GM12878 (cell line): Measurements from ENCODE around the gene OR7C2. TPM values are rescaled to one million over a fixed set of nuclear protein-coding genes. Genes with fewer than 3 reads are reported as not detected.
A peak's percentile ranks its signal among the peaks of the same experiment; 100 is the strongest.

Experiments used
- ATAC-seq: fragments of 200-7000 bp; cut with Tn5 transposase; 3 replicates; pipeline ENCODE4 v1.9.1; 2020; ENCODE audit warnings: mild to moderate bottlenecking, moderate library complexity
- BruUV-seq: library from RNA; stranded (reverse); fragments of 400-500 nt; replicated peaks from 2 replicates; lab custom pipeline; 2021; lab: Mats Ljungman, UMichigan
- CTCF ChIA-PET: fragments of 300-600 bp; sonication (Branson Sonifier 250); formaldehyde crosslinking; extraction: SDS; loops from one replicate; lab custom pipeline; 2021; ENCODE audit warnings: inconsistent platforms; lab: Yijun Ruan, JAX
- POLR2A ChIA-PET: fragments of 350-600 bp; formaldehyde crosslinking; extraction: SDS; loops from one replicate; lab custom pipeline; 2021; ENCODE audit warnings: inconsistent platforms; lab: Charles Lee
- RAD21 ChIA-PET: fragments of 300-600 bp; sonication (Branson Sonifier 250); formaldehyde crosslinking; loops from one replicate; lab custom pipeline; 2023; ENCODE audit warnings: antibody characterized with exemption; ENCODE audit not compliant: unreplicated experiment; lab: Charles Lee
- SMC1A ChIA-PET: fragments of 300-600 bp; sonication (Branson Sonifier 250); formaldehyde crosslinking; loops from one replicate; lab custom pipeline; 2023; ENCODE audit not compliant: unreplicated experiment, uncharacterized antibody; lab: Charles Lee
- DNase-seq: peaks from one replicate; pipeline ENCODE4 v3.0.0-alpha.2; 2011; ENCODE audit warnings: low read depth, low spot score
- FAIRE-seq: peaks from 3 replicates; lab custom pipeline; 2011; peaks lifted over from hg19 to GRCh38; lab: Jason Lieb, UNC
- H2AFZ ChIP-seq: 2 replicates; pipeline ENCODE4 v1.6.0; 2011; ENCODE audit warnings: low read depth, low read length, control low read depth; ENCODE audit not compliant: control insufficient read depth
- H3K27ac ChIP-seq: 2 replicates; pipeline ENCODE4 v1.5.1; 2011; ENCODE audit warnings: control low read depth; ENCODE audit not compliant: control insufficient read depth, insufficient read depth
- H3K27me3 ChIP-seq, 2 experiments: replicated peaks in 1 of 2; 2 replicates each; pipeline versions ENCODE4 v1.6.0 to v1.6.1; 2011; ENCODE audit warnings: low read length in 1 of 2; ENCODE audit not compliant: control insufficient read depth in 2 of 2, insufficient read depth in 2 of 2
- H3K36me3 ChIP-seq, 2 experiments: 2 replicates each; pipeline ENCODE4 v1.5.1; 2011; ENCODE audit warnings: low read length in 1 of 2; ENCODE audit not compliant: control insufficient read depth in 2 of 2, insufficient read depth in 2 of 2
- H3K4me1 ChIP-seq: 2 replicates; pipeline ENCODE4 v1.6.1; 2011; ENCODE audit warnings: mild to moderate bottlenecking, low read length, moderate library complexity, mixed read lengths; ENCODE audit not compliant: control insufficient read depth, insufficient read depth
- H3K4me2 ChIP-seq: 2 replicates; pipeline ENCODE4 v1.6.0; 2011; ENCODE audit warnings: control low read depth; ENCODE audit not compliant: control insufficient read depth, insufficient read depth
- H3K4me3 ChIP-seq: fragments of 200-600 bp; sonication (generic); 2 replicates; pipeline ENCODE4 v1.5.1; 2016
- H3K79me2 ChIP-seq: 2 replicates; pipeline ENCODE4 v1.6.0; 2011; ENCODE audit warnings: low read length; ENCODE audit not compliant: control insufficient read depth, insufficient read depth
- H3K9ac ChIP-seq: 2 replicates; pipeline ENCODE4 v1.8.0; 2011; ENCODE audit warnings: low read length, control low read depth, mixed read lengths; ENCODE audit not compliant: control insufficient read depth, insufficient read depth
- H3K9me3 ChIP-seq: replicated peaks from 3 replicates; pipeline ENCODE4 v1.5.1; 2011; ENCODE audit warnings: mild to moderate bottlenecking, low read length; ENCODE audit not compliant: control insufficient read depth, insufficient read depth
- H4K20me1 ChIP-seq: 2 replicates; pipeline ENCODE4 v1.6.0; 2011; ENCODE audit not compliant: control insufficient read depth, insufficient read depth
- ATF3 ChIP-seq: IDR thresholded peaks from 2 replicates; pipeline ENCODE4 v1.6.1; 2011; ENCODE audit warnings: low read depth, mild to moderate bottlenecking, low read length, moderate library complexity, borderline replicate concordance; ENCODE audit errors: extremely low read depth
- BHLHE40 ChIP-seq, 2 experiments: fragments of 450-650 bp in 1 of 2; IDR thresholded peaks; 2 replicates each; pipeline ENCODE4 v1.6.1; 2011 to 2017; ENCODE audit warnings: low read depth in 2 of 2, borderline replicate concordance in 1 of 2, improper control_type of control experiment in 1 of 2, low read length in 1 of 2, mild to moderate bottlenecking in 1 of 2
- CBX5 ChIP-seq: sonication (generic); IDR thresholded peaks from 2 replicates; pipeline ENCODE4 v1.6.1; 2016; ENCODE audit warnings: low read depth, moderate library complexity, mild to moderate bottlenecking, inconsistent platforms
- MYC ChIP-seq: IDR thresholded peaks from 2 replicates; pipeline ENCODE4 v1.6.1; 2011; ENCODE audit warnings: mild to moderate bottlenecking, low read length, moderate library complexity, inconsistent platforms; ENCODE audit not compliant: insufficient read depth, insufficient replicate concordance, insufficient read length, severe bottlenecking
- NFYA ChIP-seq: IDR thresholded peaks from 2 replicates; pipeline ENCODE4 v1.6.1; 2011; ENCODE audit warnings: low read depth, mild to moderate bottlenecking, low read length, improper control_type of control experiment, borderline replicate concordance
- REST ChIP-seq: IDR thresholded peaks from 2 replicates; pipeline ENCODE4 v1.6.1; 2012; ENCODE audit warnings: mild to moderate bottlenecking, low read depth, low read length
- RFX5 ChIP-seq: IDR thresholded peaks from 2 replicates; pipeline ENCODE4 v1.6.1; 2011; ENCODE audit warnings: low read depth, low read length, improper control_type of control experiment
- SUZ12 ChIP-seq: fragments of 200-600 bp; sonication (generic); IDR thresholded peaks from one replicate; pipeline ENCODE4 v1.6.1; 2018; ENCODE audit warnings: antibody characterized with exemption, mild to moderate bottlenecking; ENCODE audit not compliant: unreplicated experiment
- WGBS: methylation state at CpG from one replicate; pipeline ENCODE4 v1.1.6; 2016; ENCODE audit warnings: low lambda C conversion rate; ENCODE audit not compliant: insufficient replicate concordance, insufficient coverage; ENCODE audit errors: missing lambda C conversion rate; 5-methylcytosine and 5-hydroxymethylcytosine counted together
- in situ Hi-C: fragments of 300-500 bp; cut with MboI; formaldehyde crosslinking; loops from 9 replicates; pipeline ENCODE4 v1.14.3; 2018; ENCODE audit warnings: mixed read lengths
- intact Hi-C: fragments of 100-400 bp; cut with micrococcal nuclease; formaldehyde crosslinking; loops from one replicate; pipeline ENCODE4 v1.14.2; 2022; ENCODE audit not compliant: unreplicated experiment
- polyA plus RNA-seq, 11 experiments: library from polyadenylated mRNA; depleted of rRNA in 4 of 11; unstranded in 6 of 11; stranded (reverse) in 5 of 11; fragments of >200 nt; fragmentation: Nextera tagmentation in 4 of 11; fragmentation: Illumina TruSeq in 1 of 11; extraction: Ambion mirVana in 4 of 11; extraction: Trizol in 1 of 11; gene quantifications; 1 replicate in 1 of 11; 2 replicates in 10 of 11; pipeline versions ENCODE4 v1.2.1 to v1.2.3, GENCODE V29; 2011 to 2016; ENCODE audit warnings: inconsistent platforms in 2 of 11, missing spikeins in 2 of 11, low read depth in 1 of 11
- total RNA-seq, 4 experiments: library from RNA; depleted of rRNA in 3 of 4; stranded (reverse); fragments of >200 nt in 3 of 4; fragmentation: Illumina TruSeq in 1 of 4; extraction: Trizol in 1 of 4; gene quantifications; 2 replicates each; pipeline versions ENCODE4 v1.2.1 to v1.2.3, GENCODE V29; 2013 to 2021
- TF ChIP-seq, protein P1 (sequence below): IDR thresholded peaks from 2 replicates; pipeline ENCODE4 v1.6.1; 2011; ENCODE audit warnings: borderline replicate concordance, low read depth, mild to moderate bottlenecking, moderate library complexity, mixed read lengths, low read length; ENCODE audit not compliant: insufficient read depth; ENCODE audit errors: extremely low read length

The OR7C2 gene
- total and polyA plus RNA-seq, 10 of the 15 experiments (the other 5 are each of a cell fraction or from before 2014, with no cell fraction given), result not detected

DNA sequence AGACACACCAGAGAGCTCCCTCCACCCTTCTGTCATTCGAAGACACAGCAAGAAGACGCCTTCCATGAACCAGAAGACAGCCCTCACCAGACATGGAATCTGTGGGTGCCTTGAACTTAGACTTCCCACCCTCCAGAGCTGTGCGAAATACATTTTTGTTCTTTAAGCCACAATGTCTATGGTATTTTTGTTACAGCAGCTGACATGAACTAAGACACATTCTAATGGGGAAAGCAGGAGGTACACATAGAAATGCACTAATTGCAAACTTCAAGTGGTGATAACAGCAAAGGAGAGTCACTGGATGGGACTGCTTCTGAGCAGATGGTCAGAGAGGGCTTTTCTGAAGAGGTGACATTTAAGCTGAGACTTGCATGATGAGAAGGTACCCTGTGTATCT is 16.2 kb downstream of the OR7C2 start (continued):
- TF ChIP-seq REST (no peak), MYC (no peak), NFYA (no peak)

- no peaks in the 10 kb centered on the region for H3K36me3 ChIP-seq
- WGBS, result 10% methylated on average over 1 of the region's 1 CpG
- DNase-seq (no peak), FAIRE-seq (no peak)
- no peak overlapping the region for H3K27ac ChIP-seq
- H3K27me3 ChIP-seq, result no peaks in the 10 kb centered on the region
- H3K9ac ChIP-seq, result no peak overlapping the region
- ChIA-PET RAD21 (no interaction called here), SMC1A (no interaction called here), CTCF (interaction anchor here (1.0 kb wide), 1 partner anchor 15 kb away, joined by 3 read pairs; no protein-coding TSS in a partner anchor), POLR2A (no interaction called here)
- H3K4me3 ChIP-seq, result no peak overlapping the region
- no peaks in the 10 kb centered on the region for H3K4me1 ChIP-seq
- H3K79me2 ChIP-seq, result no peaks in the 10 kb centered on the region
- in situ Hi-C loops, result no loop called here
- BruUV-seq, result no TSS peak
- H4K20me1 ChIP-seq, result no peaks in the 10 kb centered on the region
- no peak for TF ChIP-seq ATF3
- no peak for TF ChIP-seq SUZ12
- peak; percentile 60; the same call in 1 of the 2 replicates for TF ChIP-seq CBX5
- TF ChIP-seq, protein P1, sequence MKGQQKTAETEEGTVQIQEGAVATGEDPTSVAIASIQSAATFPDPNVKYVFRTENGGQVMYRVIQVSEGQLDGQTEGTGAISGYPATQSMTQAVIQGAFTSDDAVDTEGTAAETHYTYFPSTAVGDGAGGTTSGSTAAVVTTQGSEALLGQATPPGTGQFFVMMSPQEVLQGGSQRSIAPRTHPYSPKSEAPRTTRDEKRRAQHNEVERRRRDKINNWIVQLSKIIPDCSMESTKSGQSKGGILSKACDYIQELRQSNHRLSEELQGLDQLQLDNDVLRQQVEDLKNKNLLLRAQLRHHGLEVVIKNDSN, result no peak
- no peak for TF ChIP-seq RFX5
- no peak for TF ChIP-seq BHLHE40 (IDR thresholded peaks at IDR 0.05; ENCODE audit: borderline replicate concordance in 1 of 2, low read depth in 2 of 2, low read length in 1 of 2)
- TF ChIP-seq, all 136 proteins: peak for 1
- ATAC-seq, result no peak
- Histone ChIP-seq H2AFZ (no peak overlapping the region), H3K4me2 (no peak overlapping the region), H3K9me3 (peaks cover 2% of the 10 kb centered on the region; the same call in 2 of the 3 replicates)
- intact Hi-C loops, result no loop called here
These were observed 18.0 kb downstream of the OR7C2 start for GRCh38 chr19:14959263-14959662.
